ENCODE data around the gene HOXD11.

HOXD11 gene

DNA sequence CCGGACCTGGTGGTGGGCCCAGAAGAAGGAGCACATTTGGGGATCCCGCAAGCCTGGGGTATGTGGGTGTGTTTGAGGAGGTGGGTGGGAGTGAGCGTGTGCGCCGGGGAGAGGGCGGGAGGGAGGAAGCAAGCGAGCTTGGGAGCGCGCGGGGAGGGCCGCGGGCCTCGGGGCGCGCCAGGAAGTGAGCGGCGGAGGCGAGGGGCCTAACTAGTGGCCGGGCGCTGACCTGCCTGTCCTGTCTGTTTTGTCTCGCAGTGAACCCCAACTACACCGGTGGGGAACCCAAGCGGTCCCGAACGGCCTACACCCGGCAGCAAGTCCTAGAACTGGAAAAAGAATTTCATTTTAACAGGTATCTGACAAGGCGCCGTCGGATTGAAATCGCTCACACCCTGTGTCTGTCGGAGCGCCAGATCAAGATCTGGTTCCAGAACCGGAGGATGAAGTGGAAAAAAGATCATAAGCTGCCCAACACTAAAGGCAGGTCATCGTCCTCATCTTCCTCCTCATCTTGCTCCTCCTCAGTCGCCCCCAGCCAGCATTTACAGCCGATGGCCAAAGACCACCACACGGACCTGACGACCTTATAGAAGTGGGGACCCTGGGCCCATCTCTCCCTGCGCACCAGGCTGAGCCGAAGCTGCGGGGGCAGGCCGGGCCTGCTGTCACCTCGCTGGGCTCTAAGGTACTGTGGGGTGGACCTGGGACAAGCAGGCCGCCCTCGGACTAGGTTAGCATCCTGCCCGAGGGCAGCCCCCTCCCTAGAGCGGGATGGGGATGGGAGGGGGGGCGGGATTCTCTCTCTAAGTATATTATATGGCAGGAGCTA is 45.5 kb downstream of the HOXD11 start:
- H3K9me3 ChIP-seq = no peaks in the 10 kb centered on the region
- H3K27me3 ChIP-seq = peaks cover 100% of the 10 kb centered on the region
- H3K27ac ChIP-seq = no peak overlapping the region
- TF ChIP-seq, protein P1, sequence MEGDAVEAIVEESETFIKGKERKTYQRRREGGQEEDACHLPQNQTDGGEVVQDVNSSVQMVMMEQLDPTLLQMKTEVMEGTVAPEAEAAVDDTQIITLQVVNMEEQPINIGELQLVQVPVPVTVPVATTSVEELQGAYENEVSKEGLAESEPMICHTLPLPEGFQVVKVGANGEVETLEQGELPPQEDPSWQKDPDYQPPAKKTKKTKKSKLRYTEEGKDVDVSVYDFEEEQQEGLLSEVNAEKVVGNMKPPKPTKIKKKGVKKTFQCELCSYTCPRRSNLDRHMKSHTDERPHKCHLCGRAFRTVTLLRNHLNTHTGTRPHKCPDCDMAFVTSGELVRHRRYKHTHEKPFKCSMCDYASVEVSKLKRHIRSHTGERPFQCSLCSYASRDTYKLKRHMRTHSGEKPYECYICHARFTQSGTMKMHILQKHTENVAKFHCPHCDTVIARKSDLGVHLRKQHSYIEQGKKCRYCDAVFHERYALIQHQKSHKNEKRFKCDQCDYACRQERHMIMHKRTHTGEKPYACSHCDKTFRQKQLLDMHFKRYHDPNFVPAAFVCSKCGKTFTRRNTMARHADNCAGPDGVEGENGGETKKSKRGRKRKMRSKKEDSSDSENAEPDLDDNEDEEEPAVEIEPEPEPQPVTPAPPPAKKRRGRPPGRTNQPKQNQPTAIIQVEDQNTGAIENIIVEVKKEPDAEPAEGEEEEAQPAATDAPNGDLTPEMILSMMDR (IDR thresholded peaks at IDR 0.05) = no peak
- no peaks in the 10 kb centered on the region for H3K36me3 ChIP-seq
- H3K4me3 ChIP-seq (ENCODE audit: low read depth in 1 of 2, low read length in 1 of 2) = no peak overlapping the region
- H3K4me1 ChIP-seq (ENCODE audit: control insufficient read depth in 1 of 2, insufficient read depth in 1 of 2, low read depth in 1 of 2, low read length in 1 of 2) = no peaks in the 10 kb centered on the region

DNA sequence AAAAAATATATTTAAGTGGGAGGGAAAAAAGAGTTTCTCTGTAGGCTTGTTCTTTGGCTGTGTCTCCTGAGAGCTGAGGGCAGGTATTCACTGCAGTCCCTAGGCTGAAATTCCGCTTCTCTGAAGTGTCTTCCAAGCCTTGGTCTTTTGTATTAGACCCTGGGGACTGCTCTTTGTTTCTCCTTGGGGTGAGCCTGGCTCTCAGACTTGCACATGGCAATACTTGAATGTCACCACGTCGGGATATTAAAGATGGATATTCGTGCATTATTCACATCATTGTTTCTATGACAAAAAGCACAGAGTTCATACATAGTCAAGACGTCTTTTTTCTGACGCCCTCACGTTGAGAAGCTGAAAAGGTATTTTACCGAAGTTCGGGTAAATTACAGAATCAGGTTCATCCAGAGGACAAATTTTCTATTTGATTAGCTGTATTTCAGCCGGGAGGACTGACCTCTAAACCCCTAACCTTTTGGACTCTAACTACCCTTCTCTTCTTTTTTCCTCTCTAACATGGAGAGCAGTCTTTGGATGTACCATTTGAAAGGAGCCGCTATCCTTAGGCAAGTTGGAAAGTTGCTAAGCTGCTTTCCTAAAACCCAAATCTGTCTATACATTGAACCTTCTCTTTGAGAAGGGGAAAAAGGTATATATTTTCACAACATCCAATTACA is 47.6 kb downstream of the HOXD11 start:
- H3K27ac ChIP-seq = no peak overlapping the region
- H3K4me1 ChIP-seq (ENCODE audit: control insufficient read depth in 1 of 2, insufficient read depth in 1 of 2, low read depth in 1 of 2, low read length in 1 of 2) = no peaks in the 10 kb centered on the region
- H3K9me3 ChIP-seq = no peaks in the 10 kb centered on the region
- H3K4me3 ChIP-seq (ENCODE audit: low read depth in 1 of 2, low read length in 1 of 2) = no peak overlapping the region
- TF ChIP-seq, protein P1 (IDR thresholded peaks at IDR 0.05) = no peak
- H3K36me3 ChIP-seq = no peaks in the 10 kb centered on the region
- peaks cover 100% of the 10 kb centered on the region for H3K27me3 ChIP-seq

DNA sequence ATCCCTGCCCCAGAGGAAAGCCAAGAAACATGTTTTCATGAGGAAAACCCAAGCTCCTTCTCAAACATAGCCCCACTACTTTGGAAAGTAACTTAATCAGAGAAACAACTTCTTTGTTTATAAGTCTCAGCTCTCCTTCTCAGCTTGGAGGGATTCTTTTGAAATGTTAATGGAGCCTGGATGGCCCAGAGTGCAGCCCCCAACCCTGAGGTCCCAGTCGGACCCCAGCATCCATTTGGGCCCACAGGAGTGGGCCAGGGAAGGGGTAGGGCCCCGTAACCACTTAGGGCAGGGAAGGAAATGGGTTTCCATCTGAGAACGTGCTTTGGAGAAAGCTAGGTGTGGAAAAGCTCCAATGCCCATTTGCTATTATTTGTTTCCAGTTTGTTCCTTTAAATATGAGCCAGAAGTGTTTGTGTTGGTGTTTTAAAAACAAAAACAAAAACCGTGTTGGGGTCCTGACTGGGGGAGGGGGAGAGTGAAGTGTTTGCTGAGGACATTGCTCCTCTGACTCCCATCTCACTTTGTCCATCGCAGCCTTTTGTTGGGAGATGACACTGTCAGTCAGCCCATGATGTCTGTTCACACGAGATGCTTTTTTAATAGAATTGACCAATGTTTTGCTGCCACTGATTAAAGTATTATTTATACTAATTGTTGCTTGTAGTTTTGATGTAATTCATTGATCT is 48.4 kb downstream of the HOXD11 start:
- TF ChIP-seq, protein P1 (IDR thresholded peaks at IDR 0.05) = no peak
- no peak overlapping the region for H3K27ac ChIP-seq
- H3K4me3 ChIP-seq (ENCODE audit: low read depth in 1 of 2, low read length in 1 of 2) = no peak overlapping the region
- H3K27me3 ChIP-seq = peaks cover 100% of the 10 kb centered on the region
- H3K9me3 ChIP-seq = no peaks in the 10 kb centered on the region
- H3K36me3 ChIP-seq = no peaks in the 10 kb centered on the region
- no peaks in the 10 kb centered on the region for H3K4me1 ChIP-seq (ENCODE audit: control insufficient read depth in 1 of 2, insufficient read depth in 1 of 2, low read depth in 1 of 2, low read length in 1 of 2)

DNA sequence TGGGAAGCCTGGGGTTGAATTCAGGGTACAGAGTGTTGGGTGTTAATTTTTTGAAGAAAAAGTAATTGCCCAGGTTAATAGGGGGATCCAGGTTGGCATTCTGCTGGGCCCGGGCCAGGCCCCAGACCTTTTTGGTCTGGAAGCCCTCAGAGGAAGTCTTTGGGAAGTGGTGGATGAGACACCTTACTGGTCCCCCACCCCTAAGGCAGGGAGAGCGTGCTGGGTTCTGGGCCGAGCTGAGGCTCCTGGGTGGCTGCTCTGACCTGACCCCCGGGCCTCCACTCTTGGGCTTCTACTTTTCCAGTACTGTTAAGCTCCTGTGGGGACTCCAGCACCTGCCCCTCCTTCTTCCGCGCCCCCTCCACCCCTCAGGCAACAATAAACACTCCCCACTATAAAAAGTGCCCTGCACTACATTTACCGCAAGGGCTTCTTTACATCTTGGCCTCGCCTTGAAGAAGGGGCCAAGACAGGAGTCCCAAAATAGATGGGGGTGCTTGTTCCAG is 49.3 kb downstream of the HOXD11 start:
- Histone ChIP-seq H3K4me1 (ENCODE audit: control insufficient read depth in 1 of 2, insufficient read depth in 1 of 2, low read depth in 1 of 2, low read length in 1 of 2) (no peaks in the 10 kb centered on the region), H3K36me3 (no peaks in the 10 kb centered on the region), H3K4me3 (ENCODE audit: low read depth in 1 of 2, low read length in 1 of 2) (no peak overlapping the region), H3K9me3 (no peaks in the 10 kb centered on the region), H3K27ac (no peak overlapping the region), H3K27me3 (peaks cover 100% of the 10 kb centered on the region)
- TF ChIP-seq, protein P1 (IDR thresholded peaks at IDR 0.05) = no peak

DNA sequence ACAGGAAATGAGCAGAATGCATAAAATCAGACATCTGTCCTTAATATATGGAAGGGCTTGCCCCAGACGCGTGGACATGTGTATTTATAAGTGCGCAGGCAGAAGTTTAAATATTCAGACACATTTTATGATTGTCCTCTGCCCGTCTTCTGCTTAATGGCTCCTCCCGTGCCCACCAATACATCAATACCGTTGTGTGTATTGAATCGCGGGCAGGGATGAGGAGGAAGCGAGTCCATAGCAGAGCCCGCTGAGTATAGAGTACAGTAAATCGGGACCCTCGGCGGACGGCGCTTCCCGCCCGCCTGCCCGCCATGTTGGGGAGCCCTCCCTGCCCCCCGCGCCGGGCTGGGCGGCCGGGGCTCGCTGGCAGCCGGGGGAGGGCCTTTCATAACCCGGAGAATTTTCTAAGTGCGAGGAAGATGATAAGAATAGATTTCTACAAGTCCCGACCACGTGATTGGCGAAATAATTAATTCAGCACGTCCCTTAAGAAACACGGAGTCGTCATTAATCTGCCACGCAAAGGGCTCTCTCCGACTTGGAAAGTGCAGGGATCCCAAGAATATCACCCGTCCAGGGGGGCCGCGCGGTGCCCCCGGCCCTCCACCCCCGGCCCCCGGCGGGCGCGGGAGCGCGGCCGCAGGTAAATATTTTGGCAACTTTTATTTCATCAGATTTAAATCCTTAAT is 49.9 kb downstream of the HOXD11 start, which contains the start of gene HOXD3:
Gene HOXD3 (plus strand): TSS at position 501 of the 692 bp plus-strand sequence. CDS start 11,808 bp downstream, outside the sequence.
- TF ChIP-seq, protein P1 (IDR thresholded peaks at IDR 0.05) = no peak
- H3K9me3 ChIP-seq = no peaks in the 10 kb centered on the region
- H3K4me1 ChIP-seq (ENCODE audit: control insufficient read depth in 1 of 2, insufficient read depth in 1 of 2, low read depth in 1 of 2, low read length in 1 of 2) = no peaks in the 10 kb centered on the region
- H3K27ac ChIP-seq = no peak within 1 kb of the TSS
- H3K27me3 ChIP-seq = peaks cover 100% of the 10 kb centered on the region
- no peak within 1 kb of the TSS for H3K4me3 ChIP-seq (ENCODE audit: low read depth in 1 of 2, low read length in 1 of 2)
- H3K36me3 ChIP-seq = no peaks in the 10 kb centered on the region
